ENCODE results near the gene WBP2. TPM values are rescaled to one million over a fixed set of nuclear protein-coding genes. Genes with fewer than 3 reads are reported as not detected.
"Not testable (repeated sequence)": the region's sequence is repeated elsewhere in the genome, so short reads cannot be mapped to it uniquely, and the experiment has no call there.

WBP2 gene
- total and polyA plus RNA-seq, 7 experiments from 2014 or later, result 84.8 to 159 (median 99.4) TPM

DNA sequence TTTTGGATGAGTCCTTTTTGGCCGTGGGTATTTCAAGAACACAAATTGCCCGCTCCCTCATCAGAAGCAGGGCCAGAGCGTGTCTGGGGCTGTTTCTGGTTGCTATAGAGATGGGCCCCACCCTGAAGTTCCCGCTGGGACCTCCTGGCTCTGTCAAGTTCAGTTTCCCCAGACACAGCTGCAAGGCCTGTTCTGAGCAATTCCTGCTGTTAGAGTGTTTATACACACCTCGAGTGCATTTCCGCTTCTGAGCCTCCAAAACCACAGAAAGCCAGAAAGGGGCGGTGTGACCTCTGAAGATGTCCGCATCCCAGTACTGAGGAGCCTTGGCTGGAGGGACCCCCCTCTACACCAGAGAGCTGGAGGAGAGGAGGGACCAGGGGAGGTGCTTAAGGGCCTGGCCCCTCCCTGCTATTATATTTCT lies 9.3 kb upstream of the WBP2 start:
- no peak overlapping the region for H3K4me3 ChIP-seq (ENCODE audit: low read length)
- H3K4me1 Mint-ChIP-seq, result peaks cover 10 to 29% (median 22%) of the 10 kb centered on the region in 7 donors

DNA sequence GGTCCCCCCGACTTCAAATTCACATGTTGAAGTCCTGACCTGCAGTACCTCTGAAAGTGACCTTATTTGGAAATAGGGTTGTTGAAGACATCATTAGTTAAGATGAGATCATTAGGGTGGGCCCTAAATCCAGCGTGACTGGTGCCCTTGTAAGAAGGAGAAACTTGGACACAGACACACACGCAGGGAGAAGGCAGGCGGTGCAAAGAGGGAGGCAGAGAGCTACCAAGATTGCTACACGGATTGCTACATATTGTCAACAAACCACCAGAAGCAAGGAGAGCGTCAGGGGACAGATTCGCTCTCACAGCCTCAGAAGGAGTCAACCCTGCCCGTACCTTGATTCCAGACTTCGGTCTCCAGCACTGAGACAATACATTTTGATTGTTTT lies 6.8 kb upstream of the WBP2 start:
- CTCF ChIA-PET, result interaction anchor here (4.1 kb wide), 1 partner anchor 14 kb away, joined by 25 read pairs; no protein-coding TSS in a partner anchor
- H3K36me3 Mint-ChIP-seq, result no peaks in the 10 kb centered on the region

More for the DNA sequence above, 9.3 kb upstream of the WBP2 start:
- Mint-ChIP-seq H3K4me3 (peak overlapping the region in 6 of 10 donors; percentile 8 to 72 (median 50)), H3K9me3 (peaks cover 0 to 3% (median 0%) of the 10 kb centered on the region in 11 donors), H3K27me3 (no peaks in the 10 kb centered on the region), H3K27ac (peak overlapping the region; percentile 48 to 93 (median 84)), H3K36me3 (no peaks in the 10 kb centered on the region)
- Histone ChIP-seq H3K36me3 (ENCODE audit: control insufficient read depth in 2 of 3, insufficient read depth in 3 of 3, low read length in 3 of 3) (no peaks in the 10 kb centered on the region), H3K4me1 (ENCODE audit: control insufficient read depth in 2 of 2, insufficient read depth in 2 of 2, low read length in 2 of 2) (peaks cover 11 to 18% of the 10 kb centered on the region in 2 donors), H3K27me3 (ENCODE audit: control insufficient read depth in 2 of 2, insufficient read depth in 2 of 2, low read length in 2 of 2) (no peaks in the 10 kb centered on the region), H3K9me3 (ENCODE audit: control insufficient read depth in 2 of 3, low read length in 3 of 3) (no peaks in the 10 kb centered on the region), H3K27ac (ENCODE audit: low read depth, low read length) (peak overlapping the region; percentile 49)
- intact Hi-C loops (cut with micrococcal nuclease), result loop anchor here in 1 of 2 donors (1.0 kb wide), 1 partner anchor 12 kb away; no protein-coding TSS in a partner anchor
- ChIA-PET POLR2A (interaction anchor here (0.6 to 20.0 kb wide), 8 partner anchors 6 to 463 kb away, joined by 3 to 354 read pairs (median 3); partner anchors contain the start of genes TRIM47, TRIM65 and WBP2), CTCF (interaction anchor here (0.6 to 1.3 kb wide), 8 partner anchors 8 to 341 kb away, joined by 3 to 11 read pairs (median 4); partner anchors contain the start of gene WBP2)
- peak; percentile 70 for ATAC-seq
- DNase-seq, result peak in 4 of 9 donors; percentile 34 to 54 (median 38)

DNA sequence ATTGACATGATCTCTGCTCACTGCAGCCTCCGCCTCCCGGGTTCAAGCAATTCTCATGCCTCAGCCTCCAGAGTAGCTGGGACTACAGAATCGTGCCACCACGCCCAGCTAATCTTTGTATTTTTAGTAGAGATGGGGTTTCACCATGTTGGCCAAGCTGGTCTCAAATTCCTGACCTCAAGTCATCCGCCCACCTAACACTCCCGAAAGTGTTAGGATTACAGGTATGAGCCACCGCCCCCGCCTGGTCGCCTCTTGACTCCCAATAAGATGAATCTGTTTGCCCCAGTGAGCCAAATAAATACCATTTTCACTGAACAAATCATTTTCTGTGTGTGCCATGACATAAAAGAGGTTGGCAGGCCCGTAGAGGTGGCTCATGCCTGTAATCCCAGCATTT lies 4.2 kb upstream of the WBP2 start:
- not testable (repeated sequence) for H3K27ac ChIP-seq (ENCODE audit: low read depth, low read length); H3K9me3 ChIP-seq (ENCODE audit: control insufficient read depth in 2 of 3, low read length in 3 of 3); ATAC-seq; DNase-seq; H3K9me3 Mint-ChIP-seq; H3K4me3 ChIP-seq (ENCODE audit: low read length); H3K36me3 ChIP-seq (ENCODE audit: control insufficient read depth in 2 of 3, insufficient read depth in 3 of 3, low read length in 3 of 3); H3K27me3 ChIP-seq (ENCODE audit: control insufficient read depth in 2 of 2, insufficient read depth in 2 of 2, low read length in 2 of 2); H3K27me3 Mint-ChIP-seq; H3K36me3 Mint-ChIP-seq
- peaks cover 9 to 39% (median 29%) of the 10 kb centered on the region in 7 donors for H3K4me1 Mint-ChIP-seq
- ChIA-PET CTCF (interaction anchor here (0.7 to 4.1 kb wide), 3 partner anchors 12 to 37 kb away, joined by 3 to 25 read pairs (median 3); partner anchors contain the start of gene TRIM65), POLR2A (interaction anchor here (0.8 to 15.0 kb wide), 4 partner anchors 15 to 83 kb away, joined by 3 to 354 read pairs (median 4); partner anchors contain the start of gene TRIM47)
- H3K4me3 Mint-ChIP-seq, result peak overlapping the region in 1 of 10 donors; percentile 56
- H3K27ac Mint-ChIP-seq, result peak overlapping the region in 2 of 9 donors; percentile 45 to 51
- intact Hi-C loops (cut with micrococcal nuclease), result loop anchor here in 1 of 2 donors (5.0 kb wide), 1 partner anchor 77 kb away; the partner anchor contains the start of gene UNK
- peaks cover 17 to 22% of the 10 kb centered on the region in 2 donors for H3K4me1 ChIP-seq (ENCODE audit: control insufficient read depth in 2 of 2, insufficient read depth in 2 of 2, low read length in 2 of 2)

More for the DNA sequence above, 6.8 kb upstream of the WBP2 start:
- peaks cover 10 to 44% (median 34%) of the 10 kb centered on the region in 7 donors for H3K4me1 Mint-ChIP-seq
- Histone ChIP-seq H3K27ac (ENCODE audit: low read depth, low read length) (no peak overlapping the region), H3K27me3 (ENCODE audit: control insufficient read depth in 2 of 2, insufficient read depth in 2 of 2, low read length in 2 of 2) (no peaks in the 10 kb centered on the region), H3K9me3 (ENCODE audit: control insufficient read depth in 2 of 3, low read length in 3 of 3) (no peaks in the 10 kb centered on the region), H3K4me3 (ENCODE audit: low read length) (no peak overlapping the region), H3K36me3 (ENCODE audit: control insufficient read depth in 2 of 3, insufficient read depth in 3 of 3, low read length in 3 of 3) (no peaks in the 10 kb centered on the region), H3K4me1 (ENCODE audit: control insufficient read depth in 2 of 2, insufficient read depth in 2 of 2, low read length in 2 of 2) (peaks cover 16 to 18% of the 10 kb centered on the region in 2 donors)
- H3K9me3 Mint-ChIP-seq, result peaks cover 0 to 3% (median 0%) of the 10 kb centered on the region in 11 donors
- ATAC-seq (no peak), DNase-seq (no peak)
- peak overlapping the region in 4 of 9 donors; percentile 28 to 71 (median 56) for H3K27ac Mint-ChIP-seq
- intact Hi-C loops (cut with micrococcal nuclease), result loop anchor here in 1 of 2 donors (2.0 kb wide), 1 partner anchor 17 kb away; the partner anchor contains the start of gene UNC13D
- H3K27me3 Mint-ChIP-seq, result no peaks in the 10 kb centered on the region
- POLR2A ChIA-PET, result interaction anchor here (0.9 to 15.0 kb wide), 7 partner anchors 8 to 86 kb away, joined by 3 to 354 read pairs (median 8); partner anchors contain the start of genes TRIM47, TRIM65 and UNC13D
- peak overlapping the region in 2 of 10 donors; percentile 51 to 59 for H3K4me3 Mint-ChIP-seq

DNA sequence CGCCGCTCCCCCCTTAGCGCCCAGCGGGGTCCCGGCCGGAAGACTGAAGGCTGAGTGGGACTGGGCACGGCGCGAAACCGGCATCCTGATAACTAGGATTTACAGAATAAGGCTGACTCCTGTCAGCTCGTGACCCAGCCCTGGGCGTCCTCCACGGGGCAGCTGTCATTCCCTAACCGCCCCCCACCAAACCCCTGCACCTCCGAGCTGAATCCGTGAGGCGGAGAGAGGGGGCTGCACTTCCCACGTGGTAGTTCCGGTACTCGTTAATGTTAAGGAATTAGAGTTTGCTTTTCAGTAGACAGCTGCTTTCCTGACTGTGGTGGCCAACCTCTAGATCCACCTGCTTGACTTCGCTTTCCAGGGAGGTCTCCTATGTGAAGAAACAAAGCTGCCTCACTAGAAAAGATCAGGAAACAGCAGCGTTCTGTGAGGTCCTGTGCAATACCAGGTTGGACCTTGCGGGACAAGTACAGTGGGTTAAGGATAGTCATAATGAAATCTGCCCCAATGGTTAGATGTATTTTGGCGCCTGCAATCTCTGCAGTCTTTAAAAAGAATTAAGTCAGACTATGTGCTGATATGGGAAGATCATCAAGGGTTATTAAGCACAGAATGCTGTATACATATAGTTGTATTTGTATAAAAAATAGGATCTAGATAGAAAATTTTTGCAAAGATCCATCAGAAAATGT lies 1.1 kb upstream of the WBP2 start:
- intact Hi-C loops (cut with micrococcal nuclease), result loop anchor here in 1 of 2 donors (1.0 to 5.0 kb wide), 3 partner anchors 22 to 74 kb away; partner anchors contain the start of genes TRIM47, TRIM65 and UNK
- ChIA-PET CTCF (interaction anchor here (1.0 to 4.3 kb wide), 9 partner anchors 9 to 79 kb away, joined by 3 to 21 read pairs (median 8); partner anchors contain the start of genes TRIM65, UNC13D and UNK), POLR2A (interaction anchor here (0.6 to 16.6 kb wide), 16 partner anchors 13 to 584 kb away, joined by 3 to 354 read pairs (median 20); partner anchors contain the start of genes FBF1, GALK1, MRPL38 and TRIM47)
- Histone ChIP-seq H3K27ac (ENCODE audit: low read depth, low read length) (peak overlapping the region; percentile 88), H3K27me3 (ENCODE audit: control insufficient read depth in 2 of 2, insufficient read depth in 2 of 2, low read length in 2 of 2) (no peaks in the 10 kb centered on the region), H3K4me3 (ENCODE audit: low read length) (peak overlapping the region; percentile 93), H3K4me1 (ENCODE audit: control insufficient read depth in 2 of 2, insufficient read depth in 2 of 2, low read length in 2 of 2) (peaks cover 19 to 25% of the 10 kb centered on the region in 2 donors), H3K9me3 (ENCODE audit: control insufficient read depth in 2 of 3, low read length in 3 of 3) (no peaks in the 10 kb centered on the region), H3K36me3 (ENCODE audit: control insufficient read depth in 2 of 3, insufficient read depth in 3 of 3, low read length in 3 of 3) (peaks cover 0 to 6% (median 2%) of the 10 kb centered on the region in 3 experiments)
- H3K27ac Mint-ChIP-seq, result peak overlapping the region in 6 of 9 donors; percentile 84 to 95 (median 90)
- peaks cover 0 to 8% (median 0%) of the 10 kb centered on the region in 5 donors for H3K36me3 Mint-ChIP-seq
- DNase-seq (no peak), ATAC-seq (no peak)
- peak overlapping the region in 2 of 10 donors; percentile 89 to 92 for H3K4me3 Mint-ChIP-seq
- H3K9me3 Mint-ChIP-seq, result no peaks in the 10 kb centered on the region
- peaks cover 19 to 47% (median 39%) of the 10 kb centered on the region in 7 donors for H3K4me1 Mint-ChIP-seq
- H3K27me3 Mint-ChIP-seq, result no peaks in the 10 kb centered on the region

DNA sequence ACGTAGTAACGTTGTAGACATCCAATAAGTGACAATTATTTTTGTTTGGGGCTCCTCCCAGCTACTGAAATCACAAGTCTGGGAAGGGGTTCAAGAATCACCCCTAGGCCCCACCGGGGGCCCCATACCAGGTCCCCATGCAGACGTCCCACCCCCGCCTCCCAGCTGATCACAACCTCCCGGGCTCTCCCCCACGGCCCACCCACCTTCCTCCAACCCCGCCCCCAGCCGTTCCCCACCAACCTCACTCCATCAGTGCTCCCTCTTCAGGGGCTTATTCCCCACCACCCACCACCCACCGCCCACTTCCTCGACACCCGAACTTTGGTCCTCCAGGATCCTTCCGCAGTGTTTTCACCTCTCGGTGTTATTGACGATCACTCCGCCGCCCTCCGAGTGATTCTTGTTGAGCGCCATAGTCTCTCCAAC lies 240 bp downstream of the WBP2 start:
- Histone ChIP-seq H3K27ac (ENCODE audit: low read depth, low read length) (peak overlapping the region; percentile 85), H3K27me3 (ENCODE audit: control insufficient read depth in 2 of 2, insufficient read depth in 2 of 2, low read length in 2 of 2) (no peaks in the 10 kb centered on the region), H3K4me1 (ENCODE audit: control insufficient read depth in 2 of 2, insufficient read depth in 2 of 2, low read length in 2 of 2) (peaks cover 19 to 25% of the 10 kb centered on the region in 2 donors), H3K36me3 (ENCODE audit: control insufficient read depth in 2 of 3, insufficient read depth in 3 of 3, low read length in 3 of 3) (peaks cover 4 to 18% (median 8%) of the 10 kb centered on the region in 3 experiments), H3K4me3 (ENCODE audit: low read length) (peak overlapping the region; percentile 68), H3K9me3 (ENCODE audit: control insufficient read depth in 2 of 3, low read length in 3 of 3) (no peaks in the 10 kb centered on the region)
- no peaks in the 10 kb centered on the region for H3K27me3 Mint-ChIP-seq
- no peak for DNase-seq
- peak; percentile 2 for ATAC-seq
- intact Hi-C loops (cut with micrococcal nuclease), result loop anchor here (1.0 to 5.0 kb wide), 16 partner anchors 12 to 872 kb away; partner anchors contain the start of genes UNK (in 2 of the 2), ACOX1 (in 1 of the 2), FBF1 (in 1 of the 2) and JMJD6 (in 1 of the 2)
- H3K4me1 Mint-ChIP-seq, result peaks cover 19 to 48% (median 39%) of the 10 kb centered on the region in 7 donors
- no peaks in the 10 kb centered on the region for H3K9me3 Mint-ChIP-seq
- ChIA-PET POLR2A (interaction anchor here (0.6 to 16.6 kb wide), 32 partner anchors 12 to 608 kb away, joined by 3 to 354 read pairs (median 5); partner anchors contain the start of genes EXOC7, FBF1, GALK1 and LLGL2), CTCF (interaction anchor here (0.7 to 4.3 kb wide), 16 partner anchors 10 to 188 kb away, joined by 3 to 21 read pairs (median 5); partner anchors contain the start of genes RECQL5, SAP30BP, TRIM65 and UNC13D)
- no peak overlapping the region for H3K27ac Mint-ChIP-seq
- no peak overlapping the region for H3K4me3 Mint-ChIP-seq
- peaks cover 0 to 8% (median 0%) of the 10 kb centered on the region in 5 donors for H3K36me3 Mint-ChIP-seq

Measured in naive thymus-derived CD4-positive, alpha-beta T cell (primary cell).